H9 (cell line): ENCODE measurements around the gene NBPF10. TPM values are rescaled to one million over a fixed set of nuclear protein-coding genes. Genes with fewer than 3 reads are reported as not detected.
"Not testable (repeated sequence)": the region's sequence is repeated elsewhere in the genome, so short reads cannot be mapped to it uniquely, and the experiment has no call there.

Experiments
- DNase-seq: peaks from one replicate; pipeline ENCODE4 v3.0.0-alpha.2; 2017
- H2AFZ ChIP-seq: one replicate; pipeline ENCODE4 v1.6.1; 2013; ENCODE audit warnings: mild to moderate bottlenecking, low read length, control low read depth, moderate library complexity
- H2AK5ac ChIP-seq: 2 replicates; pipeline ENCODE4 v1.6.1; 2013; ENCODE audit warnings: low read length, control low read depth, mixed read lengths; ENCODE audit not compliant: insufficient read length
- H2BK120ac ChIP-seq: one replicate; pipeline ENCODE4 v1.6.1; 2013; ENCODE audit warnings: low read depth, mild to moderate bottlenecking, low read length, control low read depth, inconsistent platforms; ENCODE audit not compliant: poor library complexity, severe bottlenecking
- H2BK12ac ChIP-seq: 2 replicates; pipeline ENCODE4 v1.6.1; 2013; ENCODE audit warnings: low read length, control low read depth, mixed read lengths, low read depth; ENCODE audit not compliant: insufficient read length
- H2BK15ac ChIP-seq: 2 replicates; pipeline ENCODE4 v1.6.1; 2013; ENCODE audit warnings: low read depth, low read length, control low read depth
- H2BK20ac ChIP-seq: one replicate; pipeline ENCODE4 v1.6.1; 2013; ENCODE audit warnings: low read depth, mild to moderate bottlenecking, low read length, control low read depth, inconsistent platforms; ENCODE audit not compliant: poor library complexity, severe bottlenecking
- H2BK5ac ChIP-seq: 2 replicates; pipeline ENCODE4 v1.6.1; 2013; ENCODE audit warnings: low read length, control low read depth, mixed read lengths; ENCODE audit not compliant: insufficient read length
- H3K14ac ChIP-seq: 2 replicates; pipeline ENCODE4 v1.6.1; 2013; ENCODE audit warnings: low read length, control low read depth; ENCODE audit not compliant: insufficient read depth
- H3K18ac ChIP-seq: 2 replicates; pipeline ENCODE4 v1.6.1; 2013; ENCODE audit warnings: low read depth, mild to moderate bottlenecking, mixed read lengths, low read length, control low read depth; ENCODE audit not compliant: insufficient read length
- H3K23ac ChIP-seq: 2 replicates; pipeline ENCODE4 v1.6.1; 2013; ENCODE audit warnings: low read length, control low read depth, mixed read lengths, low read depth; ENCODE audit not compliant: insufficient read length
- H3K23me2 ChIP-seq: 2 replicates; pipeline ENCODE4 v1.6.1; 2013; ENCODE audit warnings: low read depth, mild to moderate bottlenecking, mixed read lengths, low read length, control low read depth; ENCODE audit not compliant: insufficient read length, poor library complexity, severe bottlenecking
- H3K27ac ChIP-seq: 2 replicates; pipeline ENCODE4 v1.5.1; 2013; ENCODE audit warnings: low read length, control low read depth, mixed read lengths, low read depth; ENCODE audit not compliant: insufficient read length
- H3K27me3 ChIP-seq: 2 replicates; pipeline ENCODE4 v1.6.1; 2013; ENCODE audit warnings: low read length, control low read depth, inconsistent platforms; ENCODE audit not compliant: insufficient read depth
- H3K4ac ChIP-seq: 2 replicates; pipeline ENCODE4 v1.6.1; 2013; ENCODE audit warnings: low read depth, mild to moderate bottlenecking, control low read depth, inconsistent platforms, low read length, moderate library complexity
- H3K4me1 ChIP-seq: 2 replicates; pipeline ENCODE4 v1.6.1; 2013; ENCODE audit warnings: low read length, control low read depth, inconsistent platforms; ENCODE audit not compliant: insufficient read depth
- H3K4me2 ChIP-seq: 2 replicates; pipeline ENCODE4 v1.6.1; 2013; ENCODE audit warnings: low read length, control low read depth, mixed read lengths; ENCODE audit not compliant: insufficient read length, insufficient read depth
- H3K56ac ChIP-seq: 2 replicates; pipeline ENCODE4 v1.6.1; 2013; ENCODE audit warnings: low read depth, mild to moderate bottlenecking, mixed read lengths, low read length, control low read depth; ENCODE audit not compliant: insufficient read length
- H3K79me1 ChIP-seq: 2 replicates; pipeline ENCODE4 v1.6.1; 2013; ENCODE audit warnings: low read depth, mild to moderate bottlenecking, moderate library complexity, low read length, control low read depth, inconsistent platforms; ENCODE audit not compliant: insufficient read depth, poor library complexity, severe bottlenecking
- H3K79me2 ChIP-seq: 2 replicates; pipeline ENCODE4 v1.6.1; 2013; ENCODE audit warnings: low read length, control low read depth, inconsistent platforms; ENCODE audit not compliant: insufficient read depth
- H3K9ac ChIP-seq: 2 replicates; pipeline ENCODE4 v1.6.1; 2013; ENCODE audit warnings: low read length, control low read depth, mixed read lengths; ENCODE audit not compliant: insufficient read length; ENCODE audit errors: extremely low read depth
- H3K9me3 ChIP-seq: one replicate; pipeline ENCODE4 v1.6.1; 2013; ENCODE audit warnings: low read depth, low read length, inconsistent platforms; ENCODE audit not compliant: control insufficient read depth
- H3T11ph ChIP-seq: one replicate; pipeline ENCODE4 v1.6.1; 2013; ENCODE audit warnings: mild to moderate bottlenecking, low read length, control low read depth, inconsistent platforms
- H4K20me1 ChIP-seq: one replicate; pipeline ENCODE4 v1.6.1; 2013; ENCODE audit not compliant: control insufficient read depth, insufficient read length, insufficient read depth
- H4K5ac ChIP-seq: 2 replicates; pipeline ENCODE4 v1.6.1; 2013; ENCODE audit warnings: low read depth, mild to moderate bottlenecking, mixed read lengths, low read length, control low read depth; ENCODE audit not compliant: insufficient read length
- H4K8ac ChIP-seq: replicated peaks from 2 replicates; pipeline ENCODE4 v1.6.1; 2013; ENCODE audit warnings: low read length, control low read depth, mixed read lengths, low read depth; ENCODE audit not compliant: insufficient read length
- H4K91ac ChIP-seq: 2 replicates; pipeline ENCODE4 v1.6.1; 2013; ENCODE audit warnings: low read depth, mild to moderate bottlenecking, moderate library complexity, mixed read lengths, low read length, control low read depth; ENCODE audit not compliant: insufficient read length
- H3K27ac Mint-ChIP-seq, 3 experiments: 2 replicates in 2 of 3; 3 replicates in 1 of 3; pipeline ENCODE4 v1.8.0; 2020 to 2021; ENCODE audit warnings: mixed read lengths in 3 of 3, mild to moderate bottlenecking in 1 of 3, moderate library complexity in 1 of 3
- H3K27me3 Mint-ChIP-seq: 2 replicates; pipeline ENCODE4 v1.8.0; 2021; ENCODE audit warnings: low read depth, mild to moderate bottlenecking, moderate library complexity, mixed read lengths
- H3K36me3 Mint-ChIP-seq, 3 experiments: 2 replicates in 2 of 3; 3 replicates in 1 of 3; pipeline ENCODE4 v1.8.0; 2020 to 2021; ENCODE audit warnings: low read depth in 3 of 3, mixed read lengths in 3 of 3; ENCODE audit not compliant: insufficient read depth in 1 of 3
- H3K4me1 Mint-ChIP-seq, 2 experiments: 2 replicates each; pipeline ENCODE4 v1.8.0; 2020; ENCODE audit warnings: mixed read lengths in 2 of 2
- H3K4me3 Mint-ChIP-seq, 2 experiments: 2 replicates in 1 of 2; 3 replicates in 1 of 2; pipeline ENCODE4 v1.8.0; 2020 to 2021; ENCODE audit warnings: mild to moderate bottlenecking in 2 of 2, mixed read lengths in 2 of 2, moderate library complexity in 1 of 2
- H3K9me3 Mint-ChIP-seq, 2 experiments: 2 replicates in 1 of 2; 3 replicates in 1 of 2; pipeline ENCODE4 v1.8.0; 2020; ENCODE audit warnings: mild to moderate bottlenecking in 2 of 2, mixed read lengths in 2 of 2, moderate library complexity in 1 of 2
- CTCF ChIP-seq: fragments of 200-600 bp; sonication (generic); conservative IDR thresholded peaks from 3 replicates; pipeline ENCODE4 v1.8.0; 2021; ENCODE audit warnings: antibody characterized with exemption, mild to moderate bottlenecking
- WGBS: extraction: QIAGEN DNeasy Blood & Tissue Kit; methylation state at CpG from one replicate; pipeline ENCODE4 v1.1.7; 2013; ENCODE audit warnings: missing lambda C conversion rate, low lambda C conversion rate, mixed read lengths; ENCODE audit not compliant: insufficient read length; ENCODE audit errors: extremely low coverage; 5-methylcytosine and 5-hydroxymethylcytosine counted together
- long read RNA-seq: library from polyadenylated mRNA; unstranded; transcript quantifications from one replicate; pipeline ENCODE4 v2.0.0, GENCODE V29; 2020
- total RNA-seq: library from RNA; stranded (reverse); gene quantifications from 2 replicates; pipeline ENCODE4 v1.2.1, GENCODE V29; 2021

Gene NBPF10
- 0.35 and 0.50 TPM in 2 replicates for total RNA-seq
- long read RNA-seq, partial matches to known transcripts = 0 of 3 reads
- long read RNA-seq, other reads (novel, unspliced or antisense) = 3 of 3 reads

- H2BK5ac ChIP-seq, H2BK12ac ChIP-seq, H4K20me1 ChIP-seq, H3T11ph ChIP-seq, H3K9ac ChIP-seq, DNase-seq, H3K9me3 Mint-ChIP-seq, H3K4me1 ChIP-seq, H3K4me1 Mint-ChIP-seq, H3K4ac ChIP-seq, H3K14ac ChIP-seq, H2BK15ac ChIP-seq, H3K4me2 ChIP-seq, H2AFZ ChIP-seq, H3K56ac ChIP-seq, H3K9me3 ChIP-seq, H3K27ac Mint-ChIP-seq, H4K8ac ChIP-seq, H3K4me3 Mint-ChIP-seq, H2BK120ac ChIP-seq, H3K36me3 Mint-ChIP-seq, H3K18ac ChIP-seq, H3K79me2 ChIP-seq, H3K27ac ChIP-seq, H2BK20ac ChIP-seq, H4K91ac ChIP-seq, H4K5ac ChIP-seq, H3K27me3 Mint-ChIP-seq, H3K27me3 ChIP-seq, H3K79me1 ChIP-seq, H3K23ac ChIP-seq, H3K23me2 ChIP-seq, H2AK5ac ChIP-seq: not testable (repeated sequence)
- no CpG with 5 or more reads among the region's 7 CpGs for WGBS
- TF ChIP-seq CTCF = peak; percentile 31; the same call in 2 of the 3 replicates
Observed at GRCh38 chr1:146144465-146144864, at the start of gene NBPF10. Gene NBPF10, minus strand, starts transcription at chr1:146144804. Its CDS starts 35 bp downstream, at chr1:146144769.

- not testable (repeated sequence) for H4K8ac ChIP-seq, H3K79me2 ChIP-seq, H3K27ac ChIP-seq, H2BK5ac ChIP-seq, H3K23ac ChIP-seq, H3K4me3 Mint-ChIP-seq, H3K9me3 Mint-ChIP-seq, H3K14ac ChIP-seq, H3K27me3 Mint-ChIP-seq, H2BK12ac ChIP-seq, H2BK15ac ChIP-seq, H3T11ph ChIP-seq, H4K20me1 ChIP-seq, H3K27me3 ChIP-seq, H3K18ac ChIP-seq, H4K5ac ChIP-seq, H3K36me3 Mint-ChIP-seq, H3K4me2 ChIP-seq, H4K91ac ChIP-seq, H2AFZ ChIP-seq, H2AK5ac ChIP-seq, H2BK20ac ChIP-seq, DNase-seq, H2BK120ac ChIP-seq, H3K9me3 ChIP-seq, H3K4ac ChIP-seq, H3K27ac Mint-ChIP-seq, H3K79me1 ChIP-seq, H3K56ac ChIP-seq, H3K23me2 ChIP-seq, H3K9ac ChIP-seq, H3K4me1 ChIP-seq, H3K4me1 Mint-ChIP-seq
- WGBS = no CpG with 5 or more reads among the region's 5 CpGs
Observed at GRCh38 chr1:146174531-146174930, 29.9 kb upstream of the NBPF10 start.
